Heart right ventricle (tissue), 16 donors: ENCODE results near the gene AOC3. TPM values are rescaled to one million over a fixed set of nuclear protein-coding genes. Genes with fewer than 3 reads are reported as not detected.
"Not testable (repeated sequence)": the region's sequence is repeated elsewhere in the genome, so short reads cannot be mapped to it uniquely, and the experiment has no call there.

Experiments
- ATAC-seq, 8 donors: fragments of 200-7000 bp; cut with Tn5 transposase; one replicate each; pipeline ENCODE4 v1.9.1; 2020; ENCODE audit warnings: mild to moderate bottlenecking in 8 of 8, moderate library complexity in 8 of 8, moderate number of reproducible peaks in 1 of 8
- DNase-seq, 2 donors: peaks; one replicate each; pipeline ENCODE4 v3.0.0-alpha.2; 2020
- H3K27ac ChIP-seq, 10 donors: fragments of 200-600 bp; sonication (generic) in 2 of 10; one replicate each; pipeline versions ENCODE4 v1.5.0 to v1.8.0; 2020 to 2022; ENCODE audit warnings: mild to moderate bottlenecking in 3 of 10
- H3K27me3 ChIP-seq, 7 donors: fragments of 200-600 bp; one replicate each; pipeline ENCODE4 v1.8.0; 2021 to 2022; ENCODE audit warnings: mild to moderate bottlenecking in 2 of 7
- H3K36me3 ChIP-seq, 9 donors: fragments of 200-600 bp; sonication (generic) in 1 of 9; one replicate each; pipeline versions ENCODE4 v1.5.0 to v1.8.0; 2020 to 2022; ENCODE audit warnings: mild to moderate bottlenecking in 2 of 9
- H3K4me1 ChIP-seq, 9 donors: fragments of 200-600 bp; sonication (generic) in 1 of 9; one replicate each; pipeline versions ENCODE4 v1.5.0 to v1.8.0; 2020 to 2022; ENCODE audit warnings: mild to moderate bottlenecking in 4 of 9
- H3K4me3 ChIP-seq, 10 donors: fragments of 200-600 bp; sonication (generic) in 2 of 10; one replicate each; pipeline versions ENCODE4 v1.5.0 to v1.8.0; 2020 to 2022; ENCODE audit warnings: mild to moderate bottlenecking in 7 of 10, moderate library complexity in 2 of 10
- H3K9me3 ChIP-seq, 11 donors: fragments of 200-600 bp in 10 of 11; sonication (generic) in 2 of 11; one replicate each; pipeline versions ENCODE4 v1.5.0 to v1.8.0; 2013 to 2022; ENCODE audit warnings: mild to moderate bottlenecking in 2 of 11, control low read depth in 1 of 11, moderate library complexity in 1 of 11
- WGBS, 2 donors: extraction: QIAGEN DNeasy Blood & Tissue Kit; methylation state at CpG; one replicate each; pipeline ENCODE4 v1.1.7; 2013; ENCODE audit warnings: inconsistent platforms in 1 of 2; 5-methylcytosine and 5-hydroxymethylcytosine counted together
- intact Hi-C, 10 donors: fragments of 100-400 bp; cut with DNase I; formaldehyde crosslinking; loops; one replicate each; pipeline versions ENCODE4 v1.11.1 to v1.14.2; 2022
- polyA plus RNA-seq, 2 donors: library from polyadenylated mRNA; stranded (reverse); fragments of 200-250 nt; gene quantifications; one replicate each; pipeline ENCODE4 v1.2.3, GENCODE V29; 2013
- total RNA-seq, 10 donors: library from RNA; stranded (reverse); fragmentation: NEBNext Ultra II Directional in 3 of 10; extraction: Animal tissue kit (Norgen Biotek cat#: 25700) in 3 of 10; gene quantifications; one replicate each; pipeline versions ENCODE4 v1.2.1 to v1.2.4, GENCODE V29; 2021 to 2023
- TF ChIP-seq, protein P1 (sequence below), 9 donors: fragments of 200-600 bp; sonication (generic) in 2 of 9; IDR thresholded peaks; one replicate each; pipeline versions ENCODE4 v1.5.0 to v1.8.0; 2021 to 2022; ENCODE audit warnings: antibody characterized with exemption in 9 of 9, mild to moderate bottlenecking in 5 of 9, moderate library complexity in 1 of 9
- donor health status: Arrhythmogenic right ventricular cardiomyopathy.
- donor health status: ischemic (EF 13 %, LVEDD 7.1; RV severe dilation, severe dysfunction).
- donor health status: healthy with polysubstance abuse.
- donor health status: DM: no; HTN: yes; CAD: no.
- donor health status: DM: no; HTN: no; CAD: no.
- donor health status: ischemic (EF 25% LVEDD 6.9; RV normal size, moderate dysfunction).
- donor health status: ischemic (EF 25% LVEDD 5.7; RV mildly dilated, moderate dysfunction).
- donor health status: healthy.
- donor health status: DM: yes; HTN: yes; CAD: no.
- donor health status: Ischemic cardiomyopathy.
- donor health status: ischemic (EF 35%, LVEDD 5.7; RV mildly dilated, moderate dysfunction).
- donor health status: nonischemic (EF 11% LVEDD 7.7; RV severe dilation, severe dysfunction).
- donor health status: DM: yes; HTN: yes; CAD: no.
- donor health status: PGD.
- donor health status: ischemic (EF 29% LVEDD 5.4; RV normal size, mild dysfunction).
- donor health status: nonischemic (EF 23%, LVEDD 6.1; RV moderate dilation, normal function).

AOC3 gene
- total and polyA plus RNA-seq, 12 donors = 4.7 to 19.0 (median 11.5) TPM

DNA sequence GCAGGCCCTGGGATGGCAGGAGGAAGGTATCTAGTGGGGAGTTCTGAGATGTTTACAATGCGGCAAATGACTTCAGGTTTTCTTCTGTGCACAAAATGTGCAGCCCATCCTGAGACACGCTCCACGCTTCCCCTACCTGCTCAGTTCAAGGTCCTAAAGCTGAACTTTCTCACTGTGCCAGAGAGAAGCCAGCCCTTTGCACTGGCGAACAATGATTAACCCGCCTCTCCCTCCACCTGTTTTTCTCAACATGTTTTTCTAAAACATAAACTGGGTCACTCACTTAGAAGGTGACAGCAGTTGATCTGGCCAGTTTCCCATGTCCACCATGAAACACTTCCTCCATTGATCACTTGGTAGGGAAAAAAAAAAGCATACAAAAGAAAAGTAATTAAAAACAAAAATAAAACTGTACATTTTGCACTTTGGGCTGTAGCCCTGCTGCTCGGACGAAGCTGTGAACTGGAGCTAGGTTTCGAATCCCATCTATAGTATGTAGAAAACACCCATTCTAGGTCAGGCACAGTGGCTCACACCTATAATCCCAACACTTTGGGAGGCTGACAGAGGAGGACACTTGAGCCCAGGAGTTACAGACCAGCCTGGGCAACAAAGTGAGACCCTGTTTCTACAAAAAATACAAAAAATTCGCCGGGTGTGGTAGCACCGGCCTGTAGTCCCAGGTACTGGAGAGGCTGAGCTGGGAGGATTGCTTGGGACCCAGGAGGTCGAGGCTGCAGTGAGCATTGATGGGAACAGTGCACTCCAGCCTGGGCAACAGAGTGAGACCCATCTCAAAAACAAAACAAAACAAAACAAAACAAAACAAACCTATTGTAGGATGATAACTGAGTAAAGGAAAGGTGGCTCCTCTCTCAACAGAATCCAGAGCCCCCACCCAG is 43.5 kb downstream of the AOC3 start:
- Histone ChIP-seq H3K36me3 (no peaks in the 10 kb centered on the region), H3K4me3 (no peak overlapping the region), H3K27me3 (no peaks in the 10 kb centered on the region), H3K9me3 (no peaks in the 10 kb centered on the region), H3K27ac (peak overlapping the region in 5 of 10 donors; percentile 1 to 94 (median 81)), H3K4me1 (peaks cover 16 to 53% (median 43%) of the 10 kb centered on the region in 9 donors)
- TF ChIP-seq, protein P1, sequence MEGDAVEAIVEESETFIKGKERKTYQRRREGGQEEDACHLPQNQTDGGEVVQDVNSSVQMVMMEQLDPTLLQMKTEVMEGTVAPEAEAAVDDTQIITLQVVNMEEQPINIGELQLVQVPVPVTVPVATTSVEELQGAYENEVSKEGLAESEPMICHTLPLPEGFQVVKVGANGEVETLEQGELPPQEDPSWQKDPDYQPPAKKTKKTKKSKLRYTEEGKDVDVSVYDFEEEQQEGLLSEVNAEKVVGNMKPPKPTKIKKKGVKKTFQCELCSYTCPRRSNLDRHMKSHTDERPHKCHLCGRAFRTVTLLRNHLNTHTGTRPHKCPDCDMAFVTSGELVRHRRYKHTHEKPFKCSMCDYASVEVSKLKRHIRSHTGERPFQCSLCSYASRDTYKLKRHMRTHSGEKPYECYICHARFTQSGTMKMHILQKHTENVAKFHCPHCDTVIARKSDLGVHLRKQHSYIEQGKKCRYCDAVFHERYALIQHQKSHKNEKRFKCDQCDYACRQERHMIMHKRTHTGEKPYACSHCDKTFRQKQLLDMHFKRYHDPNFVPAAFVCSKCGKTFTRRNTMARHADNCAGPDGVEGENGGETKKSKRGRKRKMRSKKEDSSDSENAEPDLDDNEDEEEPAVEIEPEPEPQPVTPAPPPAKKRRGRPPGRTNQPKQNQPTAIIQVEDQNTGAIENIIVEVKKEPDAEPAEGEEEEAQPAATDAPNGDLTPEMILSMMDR (IDR thresholded peaks at IDR 0.05) = no peak
- no peak for ATAC-seq
- no peak for DNase-seq
- intact Hi-C loops = loop anchor here in 1 of 10 donors (5.0 kb wide), 1 partner anchor 33 kb away; no protein-coding TSS in a partner anchor
- WGBS, 2 donors = 78 to 82% methylated on average over 12 of the region's 12 CpGs

DNA sequence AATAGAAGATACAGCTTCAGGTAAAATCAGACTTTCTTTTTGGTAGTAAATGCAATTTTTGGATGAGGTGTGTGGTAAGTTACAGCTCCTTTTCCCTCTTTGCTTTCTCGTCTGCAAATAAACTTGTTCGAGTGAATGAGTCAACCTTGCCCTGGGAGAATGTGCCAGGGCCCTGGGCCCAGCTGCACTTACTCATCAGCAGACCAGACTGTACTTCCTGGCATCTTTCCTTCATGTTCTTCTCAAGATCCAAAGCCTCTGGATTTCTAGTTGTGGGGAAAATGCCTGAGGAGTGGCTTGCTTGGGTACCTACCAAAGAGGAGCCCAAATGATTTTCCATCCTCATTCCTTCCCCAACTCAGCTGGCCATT is 44.2 kb downstream of the AOC3 start:
- WGBS, 2 donors = 9 to 27% methylated on average over 2 of the region's 2 CpGs
- Histone ChIP-seq H3K27ac (peak overlapping the region in 5 of 10 donors; percentile 1 to 94 (median 81)), H3K4me1 (peaks cover 16 to 51% (median 43%) of the 10 kb centered on the region in 9 donors), H3K36me3 (no peaks in the 10 kb centered on the region), H3K4me3 (no peak overlapping the region), H3K9me3 (no peaks in the 10 kb centered on the region), H3K27me3 (no peaks in the 10 kb centered on the region)
- DNase-seq (peak in 1 of 2 donors; percentile 42), ATAC-seq (peak in 1 of 8 donors; percentile 86)
- TF ChIP-seq, protein P1 (IDR thresholded peaks at IDR 0.05) = no peak
- intact Hi-C loops = no loop called here

DNA sequence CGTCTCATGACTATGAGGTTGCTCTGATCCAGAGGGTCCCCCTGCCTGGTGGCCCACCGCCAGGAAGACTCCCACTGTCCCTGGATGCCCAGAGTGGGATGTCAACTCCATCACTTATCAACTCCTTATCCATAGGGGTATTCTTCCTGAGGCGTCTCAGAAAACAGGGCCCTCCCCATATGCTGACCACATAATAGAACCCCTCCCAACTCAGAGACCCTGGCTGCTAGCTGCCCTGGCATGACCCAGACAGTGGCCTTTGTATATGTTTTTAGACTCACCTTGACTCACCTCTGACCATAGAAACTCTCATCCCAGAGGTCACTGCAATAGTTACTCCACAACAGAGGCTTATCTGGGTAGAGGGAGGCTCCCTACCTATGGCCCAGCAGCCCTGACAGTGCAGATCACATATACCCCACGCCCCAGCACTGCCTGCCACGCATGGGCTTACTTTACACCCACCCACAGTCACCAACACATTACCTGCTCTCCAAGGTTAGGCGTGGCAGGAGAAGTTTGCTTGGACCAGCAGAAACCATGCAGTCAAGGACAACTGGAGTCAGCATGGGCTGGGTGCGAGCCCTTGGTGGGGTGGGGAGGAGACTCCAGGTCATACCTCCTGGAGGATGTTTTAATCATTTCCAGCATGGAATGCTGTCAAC is 47.3 kb downstream of the AOC3 start:
- ATAC-seq = no peak
- no peaks in the 10 kb centered on the region for H3K9me3 ChIP-seq
- intact Hi-C loops = no loop called here
- WGBS, 2 donors = 90 to 94% methylated on average over 7 of the region's 7 CpGs
- DNase-seq = no peak
- no peaks in the 10 kb centered on the region for H3K27me3 ChIP-seq
- peaks cover 2 to 26% (median 21%) of the 10 kb centered on the region in 9 donors for H3K4me1 ChIP-seq
- H3K27ac ChIP-seq = no peak overlapping the region
- TF ChIP-seq, protein P1 (IDR thresholded peaks at IDR 0.05) = no peak
- no peak overlapping the region for H3K4me3 ChIP-seq
- no peaks in the 10 kb centered on the region for H3K36me3 ChIP-seq

DNA sequence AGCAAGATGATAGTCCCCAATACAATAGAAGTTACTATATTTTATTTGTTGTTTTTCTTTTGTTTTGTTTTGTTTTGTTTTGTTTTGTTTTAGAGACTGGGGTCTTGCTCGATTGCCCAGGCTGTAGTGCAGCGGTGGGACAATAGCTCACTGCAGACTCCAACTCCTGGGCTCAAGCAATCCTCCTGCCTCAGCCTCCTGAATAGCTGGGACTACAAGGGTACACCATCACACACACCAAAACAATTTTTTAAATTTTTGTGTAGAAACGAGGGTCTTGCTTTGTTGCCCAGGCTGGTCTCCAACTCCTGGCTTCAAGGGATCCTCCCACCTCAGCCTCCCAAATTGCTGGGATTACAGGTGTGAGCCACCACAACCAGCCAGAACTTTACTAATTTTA is 49.0 kb downstream of the AOC3 start:
- H3K9me3 ChIP-seq, DNase-seq, ATAC-seq, H3K36me3 ChIP-seq, H3K27ac ChIP-seq, H3K27me3 ChIP-seq, H3K4me3 ChIP-seq, intact Hi-C loops: not testable (repeated sequence)
- peaks cover 0 to 13% (median 5%) of the 10 kb centered on the region in 9 donors for H3K4me1 ChIP-seq
- 89 to 94% methylated on average over 3 of the region's 3 CpGs for WGBS, 2 donors
